ENCODE results near the gene VASP.

VASP gene

DNA sequence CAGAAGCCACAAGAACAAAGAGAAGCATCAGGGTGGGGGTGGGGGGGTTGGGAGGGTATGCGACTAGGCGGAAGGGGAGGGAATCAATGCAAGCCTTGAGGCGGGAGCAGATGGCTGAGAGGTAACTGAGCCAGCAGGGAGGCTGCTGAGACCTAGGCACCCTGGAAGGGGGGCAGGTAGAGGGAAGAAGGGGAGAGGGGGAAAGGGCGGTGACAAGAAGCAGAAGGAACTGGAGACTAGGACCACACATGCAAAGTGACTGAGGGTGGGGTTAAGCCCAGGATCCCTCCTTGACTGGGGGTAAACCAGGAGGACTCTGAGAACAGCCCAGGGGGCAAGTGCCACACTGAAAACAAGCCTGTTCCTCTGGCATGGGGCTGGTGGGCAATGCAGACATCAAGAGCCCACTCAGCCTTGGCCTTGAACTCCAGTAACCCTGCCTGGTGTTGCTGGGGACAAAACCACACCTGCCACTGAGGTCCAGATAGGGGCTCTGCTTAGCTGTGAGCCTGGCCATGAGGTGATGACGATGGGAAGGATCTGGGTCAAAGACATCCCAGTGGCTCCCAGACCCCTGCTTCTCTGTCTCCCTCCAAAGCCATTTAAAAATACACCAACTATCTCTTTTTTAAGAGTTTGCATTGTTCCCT lies 57.0 kb downstream of the VASP start:
- Mint-ChIP-seq H3K27ac (no peak overlapping the region), H3K9me3 (no peaks in the 10 kb centered on the region), H3K36me3 (ENCODE audit: low read depth) (peaks cover 5% of the 10 kb centered on the region), H3K4me1 (ENCODE audit: low read depth) (peaks cover 9% of the 10 kb centered on the region), H3K27me3 (ENCODE audit: low read depth) (no peaks in the 10 kb centered on the region), H3K4me3 (no peak overlapping the region)

DNA sequence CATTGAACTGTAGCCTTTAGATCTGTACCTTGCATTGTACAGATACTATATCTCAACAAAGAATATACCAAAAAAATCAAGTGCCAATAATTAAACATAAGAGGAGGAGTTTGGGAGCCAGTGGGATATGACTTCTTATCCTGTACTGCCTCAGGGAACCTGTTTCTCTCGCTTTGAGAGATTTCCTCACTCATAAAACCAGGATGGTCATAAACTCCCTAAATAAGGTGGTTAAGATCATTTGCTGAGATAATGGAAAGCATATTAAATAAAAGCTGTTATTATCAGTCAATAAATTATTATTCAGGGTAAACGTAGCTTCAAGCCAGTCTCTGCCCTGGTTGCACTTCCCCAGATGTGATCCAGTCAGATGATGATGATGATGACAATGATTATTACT lies 60.3 kb downstream of the VASP start:
- H3K36me3 Mint-ChIP-seq (ENCODE audit: low read depth): peaks cover 2% of the 10 kb centered on the region
- H3K4me3 Mint-ChIP-seq: no peak overlapping the region
- H3K9me3 Mint-ChIP-seq: no peaks in the 10 kb centered on the region
- H3K27me3 Mint-ChIP-seq (ENCODE audit: low read depth): no peaks in the 10 kb centered on the region
- H3K27ac Mint-ChIP-seq: no peak overlapping the region
- H3K4me1 Mint-ChIP-seq (ENCODE audit: low read depth): peaks cover 9% of the 10 kb centered on the region

DNA sequence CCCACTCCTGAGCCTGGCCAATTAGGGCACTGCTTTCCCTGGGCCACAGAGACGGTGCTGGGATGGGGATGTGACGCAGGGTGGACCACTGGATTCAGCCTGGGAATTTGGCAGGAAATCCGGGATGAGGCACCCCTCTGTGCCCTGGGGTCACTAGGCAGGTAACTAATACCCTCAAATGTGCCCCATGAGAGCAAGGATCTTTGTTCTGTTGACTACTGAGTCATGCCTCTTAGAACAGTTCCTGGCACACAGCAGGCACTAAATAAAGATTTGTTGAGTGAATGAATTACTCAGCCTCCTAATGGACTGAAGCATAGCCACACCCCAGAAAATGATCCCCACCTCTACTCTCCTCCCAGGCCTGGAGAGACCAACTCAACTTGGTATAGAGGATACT lies 61.5 kb downstream of the VASP start:
- Mint-ChIP-seq H3K4me3 (no peak overlapping the region), H3K9me3 (no peaks in the 10 kb centered on the region), H3K27ac (no peak overlapping the region), H3K27me3 (ENCODE audit: low read depth) (no peaks in the 10 kb centered on the region), H3K36me3 (ENCODE audit: low read depth) (no peaks in the 10 kb centered on the region), H3K4me1 (ENCODE audit: low read depth) (peaks cover 6% of the 10 kb centered on the region)

DNA sequence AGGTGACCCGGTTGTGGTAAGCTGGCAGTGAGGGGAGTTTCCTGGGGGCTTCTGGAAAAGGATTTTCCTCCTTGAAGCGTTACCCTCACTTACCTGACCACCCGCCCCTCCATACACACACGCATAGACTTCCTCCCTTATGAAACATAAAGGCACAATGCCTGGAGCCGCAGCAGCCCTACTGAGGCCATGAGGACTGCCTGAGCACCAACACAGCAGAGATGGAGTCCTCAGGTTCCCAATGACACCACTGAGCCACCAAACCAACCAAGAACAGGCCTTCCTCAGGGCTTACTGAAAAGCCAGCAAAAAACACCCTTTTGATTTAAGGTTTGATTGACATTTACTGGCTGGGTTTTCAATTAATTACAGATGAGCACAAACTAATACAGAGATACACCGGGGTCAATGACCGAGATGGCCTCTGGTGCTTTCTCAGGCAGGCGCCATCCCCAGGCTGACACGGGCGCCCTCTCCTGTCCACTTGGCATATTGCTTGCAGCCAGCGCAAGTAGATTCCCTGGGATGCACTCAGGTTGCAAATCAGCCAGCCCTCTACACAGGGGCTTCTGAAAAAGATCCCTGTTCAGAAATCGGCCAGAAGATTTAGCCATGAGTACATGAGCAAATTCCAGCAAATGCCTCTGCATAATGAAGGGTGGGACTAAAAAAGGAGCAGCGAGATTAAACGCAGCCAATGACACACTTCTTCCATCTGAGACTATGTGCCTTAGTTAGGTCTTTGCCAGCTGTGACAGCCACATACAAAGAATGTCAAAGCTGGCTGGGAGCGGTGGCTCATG lies 62.5 kb downstream of the VASP start:
- H3K36me3 Mint-ChIP-seq (ENCODE audit: low read depth): no peaks in the 10 kb centered on the region
- H3K27me3 Mint-ChIP-seq (ENCODE audit: low read depth): no peaks in the 10 kb centered on the region
- no peak overlapping the region for H3K4me3 Mint-ChIP-seq
- peak overlapping the region; percentile 65 for H3K27ac Mint-ChIP-seq
- H3K4me1 Mint-ChIP-seq (ENCODE audit: low read depth): peaks cover 6% of the 10 kb centered on the region
- no peaks in the 10 kb centered on the region for H3K9me3 Mint-ChIP-seq

DNA sequence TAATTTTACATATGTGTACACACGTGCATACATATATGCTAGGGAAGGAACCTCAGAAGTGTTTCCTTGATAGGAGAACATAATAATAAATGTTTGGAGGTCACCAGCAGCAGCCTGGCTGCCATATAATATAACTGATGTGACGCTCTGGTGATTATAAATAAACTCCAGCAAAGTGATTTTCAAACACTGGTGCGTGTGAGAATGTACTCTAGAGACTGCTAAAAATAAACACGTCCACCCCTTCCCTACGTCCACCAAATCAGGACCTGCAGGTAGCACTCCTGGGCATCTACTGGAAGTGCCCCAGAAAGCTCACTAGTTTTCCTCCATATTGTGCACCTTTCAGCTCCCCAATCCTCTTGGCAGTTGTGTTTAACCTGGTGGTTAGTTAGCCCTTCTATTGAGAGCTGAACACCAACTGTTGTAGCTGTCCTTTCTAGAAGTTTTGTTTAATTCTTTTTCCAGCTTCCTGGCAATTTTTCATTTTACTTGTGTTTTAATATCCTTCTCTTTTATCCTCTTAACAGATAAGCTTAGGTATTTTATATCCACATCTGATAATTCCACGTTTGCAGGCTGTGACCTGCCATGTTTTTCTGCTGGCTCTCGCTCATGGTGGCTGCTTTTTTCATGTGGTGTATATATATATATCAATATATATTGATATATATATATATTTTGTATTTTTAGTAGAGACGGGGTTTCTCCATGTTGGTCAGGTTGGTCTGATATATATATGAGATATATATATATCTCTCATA lies 64.4 kb downstream of the VASP start:
- H3K36me3 Mint-ChIP-seq (ENCODE audit: low read depth): no peaks in the 10 kb centered on the region
- no peak overlapping the region for H3K27ac Mint-ChIP-seq
- H3K9me3 Mint-ChIP-seq: no peaks in the 10 kb centered on the region
- peaks cover 7% of the 10 kb centered on the region for H3K4me1 Mint-ChIP-seq (ENCODE audit: low read depth)
- no peak overlapping the region for H3K4me3 Mint-ChIP-seq
- no peaks in the 10 kb centered on the region for H3K27me3 Mint-ChIP-seq (ENCODE audit: low read depth)

DNA sequence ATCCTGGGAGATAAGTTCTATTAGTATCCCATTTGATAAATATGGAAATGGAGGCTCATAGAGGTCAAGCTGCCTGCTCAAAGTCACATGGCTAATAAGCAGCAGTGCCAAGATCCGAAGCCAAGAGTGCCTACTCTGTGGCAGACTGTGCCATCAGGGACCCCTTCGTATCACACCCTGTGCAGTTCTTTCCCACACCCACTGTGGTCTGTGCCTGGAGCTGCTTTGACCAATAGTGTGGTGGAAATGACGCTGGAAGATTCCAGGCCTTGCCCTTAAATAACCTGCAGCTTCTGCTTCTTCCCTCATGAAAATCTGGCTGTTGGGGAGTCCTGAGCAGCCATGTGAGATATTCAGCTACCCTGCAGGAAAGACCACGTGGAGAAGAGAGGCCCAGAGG lies 67.2 kb downstream of the VASP start:
- H3K27ac Mint-ChIP-seq: no peak overlapping the region
- H3K36me3 Mint-ChIP-seq (ENCODE audit: low read depth): no peaks in the 10 kb centered on the region

DNA sequence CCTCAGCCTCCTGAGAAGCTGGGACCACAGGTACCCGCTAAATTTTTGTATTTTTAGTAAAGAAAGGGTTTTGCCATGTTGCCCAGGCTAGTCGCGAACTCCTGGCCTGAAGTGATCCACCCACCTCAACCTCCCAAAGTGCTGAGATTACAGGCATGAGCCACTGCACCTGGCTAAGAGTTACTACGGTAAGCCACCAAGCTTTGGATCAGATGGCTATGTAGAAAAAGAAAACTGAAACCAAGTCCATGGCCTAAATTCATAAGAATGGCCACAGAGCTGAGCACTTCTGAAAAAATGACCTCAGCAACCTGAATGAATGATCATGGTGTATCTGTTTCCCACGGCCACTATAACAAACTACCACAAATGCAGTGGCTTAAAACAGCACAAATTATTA lies 67.9 kb downstream of the VASP start:
- H3K4me3 Mint-ChIP-seq: no peak overlapping the region
- H3K36me3 Mint-ChIP-seq (ENCODE audit: low read depth): no peaks in the 10 kb centered on the region
- H3K27me3 Mint-ChIP-seq (ENCODE audit: low read depth): no peaks in the 10 kb centered on the region
- H3K9me3 Mint-ChIP-seq: no peaks in the 10 kb centered on the region
- peaks cover 8% of the 10 kb centered on the region for H3K4me1 Mint-ChIP-seq (ENCODE audit: low read depth)
- H3K27ac Mint-ChIP-seq: no peak overlapping the region

More for the DNA sequence above, 67.2 kb downstream of the VASP start:
- Mint-ChIP-seq H3K4me3 (no peak overlapping the region), H3K27me3 (ENCODE audit: low read depth) (no peaks in the 10 kb centered on the region), H3K9me3 (no peaks in the 10 kb centered on the region), H3K4me1 (ENCODE audit: low read depth) (peaks cover 14% of the 10 kb centered on the region)
